ENCODE measurements around the gene ASTN2.

- TF ChIP-seq CTCF (IDR thresholded peaks at IDR 0.05; ENCODE audit: borderline replicate concordance, extremely low read depth, low read length, poor library complexity, severe bottlenecking) (no peak), EZH2 (IDR thresholded peaks at IDR 0.05; ENCODE audit: borderline replicate concordance, low read depth, low read length, severe bottlenecking) (no peak)
Measured at GRCh38 chr9:116594547-116594946, 820.3 kb downstream of the ASTN2 start.

Measured in DND-41 (cell line).